ENCODE data around the gene GPR176.

Gene GPR176

GRCh38 chr15:39752246-39752645 lies 167.8 kb downstream of the GPR176 start:
- in situ Hi-C loops (cut with MboI; ENCODE audit: low pct_unique_long_range_greater_than_20kb, low sequenced_read_pairs, unreplicated experiment), result no loop called here
- DNase-seq (ENCODE audit: low spot score), result no peak
- TF ChIP-seq CTCF (IDR thresholded peaks at IDR 0.05; ENCODE audit: extremely low read depth, insufficient read depth, missing control alignments), result no peak
